PC-3 (cell line): ENCODE results near the gene SPIRE1.

Experiments
- CTCF ChIP-seq: fragments of 300-600 bp; sonication (generic); conservative IDR thresholded peaks from 2 replicates; pipeline ENCODE4 v1.5.1; 2017; ENCODE audit warnings: antibody characterized with exemption, low read depth, mild to moderate bottlenecking, low read length
- EZH2phosphoT487 ChIP-seq: fragments of 300-600 bp; sonication (generic); IDR thresholded peaks from 2 replicates; pipeline ENCODE4 v1.6.1; 2018; ENCODE audit warnings: mild to moderate bottlenecking, antibody characterized with exemption, low read length, borderline replicate concordance

GRCh38 chr18:12433829-12434540 lies 223.9 kb downstream of the SPIRE1 start:
- TF ChIP-seq CTCF, result no peak
- no peak for TF ChIP-seq EZH2phosphoT487
